Measurements from ENCODE around the gene GREM2.

DNA sequence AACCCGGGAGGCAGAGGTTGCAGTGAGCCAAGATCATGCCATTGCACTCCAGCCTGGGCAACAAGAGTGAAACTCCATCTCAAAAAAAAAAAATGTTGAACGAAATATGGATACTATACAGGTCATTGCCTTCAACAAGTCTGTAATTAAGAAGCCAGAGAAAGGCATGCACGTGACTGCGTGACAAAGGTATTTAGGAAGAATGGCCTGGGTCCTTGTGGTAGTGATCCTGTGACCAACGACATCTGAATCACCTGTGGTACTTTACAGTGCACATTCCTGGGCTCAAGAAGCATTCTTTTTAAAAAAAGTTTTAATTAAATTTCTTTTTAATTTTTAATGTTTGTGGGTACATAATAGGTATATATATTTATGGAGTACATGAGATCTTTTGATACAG lies 115.0 kb downstream of the GREM2 start:
- no peak for TF ChIP-seq SUZ12 (IDR thresholded peaks at IDR 0.05; ENCODE audit: extremely low read depth, insufficient read depth, insufficient read length)
- no peak for TF ChIP-seq YY1 (IDR thresholded peaks at IDR 0.05; ENCODE audit: insufficient read depth, insufficient read length)

Data from NT2/D1 (cell line).